Esophagus squamous epithelium (tissue), 5 donors: Measurements from ENCODE around the gene MAP3K7CL. TPM values are rescaled to one million over a fixed set of nuclear protein-coding genes. Genes with fewer than 3 reads are reported as not detected.
A peak's percentile ranks its signal among the peaks of the same experiment; 100 is the strongest.

Experiments used
- DNase-seq: peaks from one replicate; lab custom pipeline; 2025; lab: John Stamatoyannopoulos, UW
- H3K27ac ChIP-seq, 4 donors: fragments of 200-600 bp; sonication (generic); one replicate each; pipeline ENCODE4 v1.5.1; 2016 to 2019; ENCODE audit warnings: mild to moderate bottlenecking in 1 of 4
- H3K27me3 ChIP-seq, 4 donors: fragments of 200-600 bp; sonication (generic); 1 replicate in 3 of 4; 2 replicates in 1 of 4; pipeline versions ENCODE4 v1.5.1 to v1.6.0; 2017 to 2021; ENCODE audit warnings: antibody characterized with exemption in 1 of 4
- H3K36me3 ChIP-seq, 3 donors: fragments of 200-600 bp; sonication (generic); one replicate each; pipeline ENCODE4 v1.5.1; 2016 to 2019
- H3K4me1 ChIP-seq, 3 donors: fragments of 200-600 bp; sonication (generic); one replicate each; pipeline ENCODE4 v1.5.1; 2017 to 2019
- H3K4me3 ChIP-seq, 4 donors: fragments of 200-600 bp; sonication (generic); 1 replicate in 3 of 4; 2 replicates in 1 of 4; pipeline ENCODE4 v1.5.1; 2016 to 2019; ENCODE audit warnings: mild to moderate bottlenecking in 2 of 4, moderate library complexity in 1 of 4
- H3K9me3 ChIP-seq, 3 donors: fragments of 200-600 bp; sonication (generic); one replicate each; pipeline ENCODE4 v1.5.1; 2016 to 2019
- CTCF ChIP-seq, 6 experiments: fragments of 450-650 bp in 4 of 6; fragments of 200-600 bp in 2 of 6; sonication (generic) in 2 of 6; IDR thresholded peaks; one replicate each; pipeline ENCODE4 v1.5.1; 2016 to 2019; ENCODE audit warnings: antibody characterized with exemption in 6 of 6, mild to moderate bottlenecking in 4 of 6, moderate library complexity in 4 of 6
- POLR2A ChIP-seq, 4 donors: fragments of 450-650 bp; IDR thresholded peaks; one replicate each; pipeline ENCODE4 v1.6.1; 2017; ENCODE audit warnings: antibody characterized with exemption in 4 of 4, mild to moderate bottlenecking in 4 of 4, moderate library complexity in 3 of 4
- WGBS, 2 donors: methylation state at CpG; one replicate each; pipeline ENCODE4 v1.1.5; 2018; 5-methylcytosine and 5-hydroxymethylcytosine counted together
- intact Hi-C: fragments of 100-400 bp; cut with DNase I; formaldehyde crosslinking; loops from one replicate; pipeline ENCODE4 v1.15.0; 2022
- total RNA-seq, 4 donors: library from RNA; depleted of rRNA; stranded (reverse); fragments of >200 nt; gene quantifications; one replicate each; pipeline ENCODE4 v1.1.0, GENCODE V29; 2016
- donor health status: DM: yes; HTN: yes; CAD: no.

MAP3K7CL gene
- total RNA-seq, 4 donors from 2014 or later = 1.7 to 7.8 (median 6.9) TPM

- DNase-seq = no peak
- Histone ChIP-seq H3K27me3 (no peaks in the 10 kb centered on the region), H3K4me1 (peaks cover 2 to 35% (median 11%) of the 10 kb centered on the region in 3 donors), H3K9me3 (no peaks in the 10 kb centered on the region), H3K4me3 (no peak overlapping the region), H3K36me3 (no peaks in the 10 kb centered on the region), H3K27ac (peak overlapping the region in 3 of 4 donors; percentile 3 to 61 (median 26))
- 52 to 55% methylated on average over 2 of the region's 2 CpGs for WGBS, 2 donors
- TF ChIP-seq POLR2A (IDR thresholded peaks at IDR 0.05) = no peak
- TF ChIP-seq CTCF (IDR thresholded peaks at IDR 0.05) = no peak
- intact Hi-C loops = no loop called here
These were observed 58.9 kb downstream of the MAP3K7CL start for GRCh38 chr21:29189353-29189752.

GRCh38 chr21:29190923-29191331 lies 60.5 kb downstream of the MAP3K7CL start:
- DNase-seq = no peak
- WGBS, 2 donors = 39 to 44% methylated on average over 2 of the region's 2 CpGs
- no peaks in the 10 kb centered on the region for H3K27me3 ChIP-seq
- no peaks in the 10 kb centered on the region for H3K9me3 ChIP-seq
- no peaks in the 10 kb centered on the region for H3K36me3 ChIP-seq
- intact Hi-C loops = no loop called here
- H3K4me1 ChIP-seq = peaks cover 9 to 42% (median 13%) of the 10 kb centered on the region in 3 donors
- peak overlapping the region; percentile 35 to 71 (median 46) for H3K27ac ChIP-seq
- H3K4me3 ChIP-seq = no peak overlapping the region
- no peak for TF ChIP-seq CTCF (IDR thresholded peaks at IDR 0.05)
- no peak for TF ChIP-seq POLR2A (IDR thresholded peaks at IDR 0.05)

GRCh38 chr21:29193072-29193471 lies 62.6 kb downstream of the MAP3K7CL start:
- intact Hi-C loops = no loop called here
- Histone ChIP-seq H3K4me3 (no peak overlapping the region), H3K4me1 (peaks cover 12 to 50% (median 17%) of the 10 kb centered on the region in 3 donors), H3K27me3 (no peaks in the 10 kb centered on the region), H3K27ac (no peak overlapping the region), H3K36me3 (no peaks in the 10 kb centered on the region), H3K9me3 (no peaks in the 10 kb centered on the region)
- TF ChIP-seq CTCF (IDR thresholded peaks at IDR 0.05) (no peak), POLR2A (IDR thresholded peaks at IDR 0.05) (no peak)
- no peak for DNase-seq
- 55 to 73% methylated on average over 10 of the region's 10 CpGs for WGBS, 2 donors

- Histone ChIP-seq H3K36me3 (no peaks in the 10 kb centered on the region), H3K4me3 (no peak overlapping the region), H3K27ac (no peak overlapping the region), H3K9me3 (no peaks in the 10 kb centered on the region), H3K27me3 (no peaks in the 10 kb centered on the region), H3K4me1 (peaks cover 10 to 42% (median 13%) of the 10 kb centered on the region in 3 donors)
- WGBS, 2 donors = 79 to 91% methylated on average over 2 to 6 of the region's 6 CpGs
- DNase-seq = no peak
- intact Hi-C loops = no loop called here
- TF ChIP-seq POLR2A (IDR thresholded peaks at IDR 0.05) (no peak), CTCF (IDR thresholded peaks at IDR 0.05) (no peak)
These were observed 63.5 kb downstream of the MAP3K7CL start for GRCh38 chr21:29193901-29194300.

GRCh38 chr21:29194342-29194741 lies 63.9 kb downstream of the MAP3K7CL start:
- no peak for DNase-seq
- TF ChIP-seq CTCF (IDR thresholded peaks at IDR 0.05) (no peak), POLR2A (IDR thresholded peaks at IDR 0.05) (no peak)
- intact Hi-C loops = no loop called here
- Histone ChIP-seq H3K4me3 (no peak overlapping the region), H3K4me1 (peaks cover 10 to 39% (median 13%) of the 10 kb centered on the region in 3 donors), H3K27ac (no peak overlapping the region), H3K9me3 (no peaks in the 10 kb centered on the region), H3K27me3 (no peaks in the 10 kb centered on the region), H3K36me3 (no peaks in the 10 kb centered on the region)
- 90 to 98% methylated on average over 3 of the region's 3 CpGs for WGBS, 2 donors
